ENCODE results near the gene VAMP5. TPM values are rescaled to one million over a fixed set of nuclear protein-coding genes. Genes with fewer than 3 reads are reported as not detected.
A peak's percentile ranks its signal among the peaks of the same experiment; 100 is the strongest.

VAMP5 gene
- total RNA-seq, 1 experiment from 2014 or later: 6.3 TPM

DNA sequence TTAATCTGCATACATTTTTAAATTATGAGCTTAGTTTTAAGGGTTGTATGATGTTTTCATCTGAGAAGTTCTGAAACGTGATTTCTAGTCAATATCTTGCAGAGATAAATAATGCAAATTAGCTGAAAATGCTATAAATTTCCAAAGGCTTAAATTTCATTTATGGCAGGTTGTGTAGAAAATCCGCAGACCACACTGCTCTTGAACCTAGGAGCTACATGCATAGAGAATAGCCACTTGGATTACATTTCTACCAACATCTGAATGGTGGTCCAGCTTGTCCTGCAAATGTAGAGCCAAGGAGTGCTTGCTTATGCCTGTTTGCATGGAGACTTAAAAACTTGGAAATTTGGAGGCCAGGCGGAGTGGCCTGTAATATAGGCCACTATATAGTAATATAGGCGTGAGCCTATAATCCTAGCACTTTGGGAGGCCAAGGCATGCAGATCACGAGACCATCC is 38.4 kb upstream of the VAMP5 start (continued):
- TF ChIP-seq AFF4 (CRISPR knock-in tag; IDR thresholded peaks at IDR 0.05; ENCODE audit: borderline replicate concordance) (no peak), USF2 (CRISPR knock-in tag; IDR thresholded peaks at IDR 0.05) (no peak), CBFB (CRISPR knock-in tag; IDR thresholded peaks at IDR 0.05; ENCODE audit: low read depth) (no peak), ZMAT4 (CRISPR knock-in tag; IDR thresholded peaks at IDR 0.05) (no peak), NR3C1 (CRISPR knock-in tag; conservative IDR thresholded peaks at IDR 0.05; ENCODE audit: low read depth) (no peak), MXD4 (CRISPR knock-in tag; IDR thresholded peaks at IDR 0.05; ENCODE audit: borderline replicate concordance) (no peak), CREM (CRISPR knock-in tag; IDR thresholded peaks at IDR 0.05) (no peak), ESRRA (CRISPR knock-in tag; IDR thresholded peaks at IDR 0.05; ENCODE audit: borderline replicate concordance) (no peak), RORB (CRISPR knock-in tag; IDR thresholded peaks at IDR 0.05) (no peak), ATF1 (CRISPR knock-in tag; IDR thresholded peaks at IDR 0.05) (no peak), ARID4B (CRISPR knock-in tag; IDR thresholded peaks at IDR 0.05; ENCODE audit: borderline replicate concordance) (no peak), GABPB1 (CRISPR knock-in tag; IDR thresholded peaks at IDR 0.05) (no peak), NR2C2 (CRISPR knock-in tag; IDR thresholded peaks at IDR 0.05) (no peak), ZNF317 (CRISPR knock-in tag; IDR thresholded peaks at IDR 0.05; ENCODE audit: borderline replicate concordance, low read depth) (no peak), IRF1 (CRISPR knock-in tag; IDR thresholded peaks at IDR 0.05) (no peak), NFATC4 (CRISPR knock-in tag; IDR thresholded peaks at IDR 0.05) (peak; percentile 78), ZNF425 (CRISPR knock-in tag; conservative IDR thresholded peaks at IDR 0.05) (peak; percentile 71; the same call in 1 of the 2 replicates), SOX15 (CRISPR knock-in tag; IDR thresholded peaks at IDR 0.05) (no peak), ZNF396 (CRISPR knock-in tag; IDR thresholded peaks at IDR 0.05; ENCODE audit: borderline replicate concordance) (no peak), JAZF1 (CRISPR knock-in tag; IDR thresholded peaks at IDR 0.05) (no peak)
- TF ChIP-seq, protein P1, sequence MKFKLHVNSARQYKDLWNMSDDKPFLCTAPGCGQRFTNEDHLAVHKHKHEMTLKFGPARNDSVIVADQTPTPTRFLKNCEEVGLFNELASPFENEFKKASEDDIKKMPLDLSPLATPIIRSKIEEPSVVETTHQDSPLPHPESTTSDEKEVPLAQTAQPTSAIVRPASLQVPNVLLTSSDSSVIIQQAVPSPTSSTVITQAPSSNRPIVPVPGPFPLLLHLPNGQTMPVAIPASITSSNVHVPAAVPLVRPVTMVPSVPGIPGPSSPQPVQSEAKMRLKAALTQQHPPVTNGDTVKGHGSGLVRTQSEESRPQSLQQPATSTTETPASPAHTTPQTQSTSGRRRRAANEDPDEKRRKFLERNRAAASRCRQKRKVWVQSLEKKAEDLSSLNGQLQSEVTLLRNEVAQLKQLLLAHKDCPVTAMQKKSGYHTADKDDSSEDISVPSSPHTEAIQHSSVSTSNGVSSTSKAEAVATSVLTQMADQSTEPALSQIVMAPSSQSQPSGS (CRISPR knock-in tag; IDR thresholded peaks at IDR 0.05; ENCODE audit: borderline replicate concordance, low read depth): no peak
